Neuronal stem cell (in vitro differentiated cells): Measurements from ENCODE around the gene ACTRT1.

Source experiments
- DNase-seq: peaks from one replicate; pipeline ENCODE4 v3.0.0-alpha.2; 2013; ENCODE audit warnings: low spot score
- H2AFZ ChIP-seq: one replicate; pipeline ENCODE4 v1.6.1; 2013; ENCODE audit warnings: mild to moderate bottlenecking, low read length, inconsistent platforms
- H2AK5ac ChIP-seq: 2 replicates; pipeline ENCODE4 v1.6.1; 2013; ENCODE audit warnings: low read depth, mild to moderate bottlenecking, inconsistent platforms, low read length, moderate library complexity, mixed read lengths
- H2BK120ac ChIP-seq: 2 replicates; pipeline ENCODE4 v1.6.1; 2013; ENCODE audit warnings: low read depth, mild to moderate bottlenecking, inconsistent platforms, low read length, moderate library complexity, mixed read lengths
- H2BK12ac ChIP-seq: one replicate; pipeline ENCODE4 v1.6.1; 2013; ENCODE audit warnings: low read length, inconsistent platforms
- H2BK15ac ChIP-seq: 2 replicates; pipeline ENCODE4 v1.6.1; 2013; ENCODE audit warnings: mild to moderate bottlenecking, low read length, inconsistent platforms, mixed read lengths
- H2BK5ac ChIP-seq: one replicate; pipeline ENCODE4 v1.6.1; 2013; ENCODE audit warnings: inconsistent platforms, mild to moderate bottlenecking, low read length, moderate library complexity
- H3K14ac ChIP-seq: one replicate; pipeline ENCODE4 v1.6.1; 2013; ENCODE audit warnings: low read length, inconsistent platforms
- H3K18ac ChIP-seq: 2 replicates; pipeline ENCODE4 v1.6.1; 2013; ENCODE audit warnings: low read length, inconsistent platforms
- H3K23ac ChIP-seq: 2 replicates; pipeline ENCODE4 v1.6.1; 2013; ENCODE audit warnings: low read depth, mild to moderate bottlenecking, mixed read lengths, low read length, inconsistent platforms; ENCODE audit not compliant: poor library complexity
- H3K27ac ChIP-seq: replicated peaks from 3 replicates; pipeline ENCODE4 v1.5.1; 2013; ENCODE audit warnings: low read length, inconsistent platforms
- H3K27me3 ChIP-seq, 3 experiments: 2 replicates each; pipeline ENCODE4 v1.6.1; 2013; ENCODE audit warnings: low read length in 3 of 3, mild to moderate bottlenecking in 2 of 3, inconsistent platforms in 1 of 3, low read depth in 1 of 3, mixed read lengths in 1 of 3, moderate library complexity in 1 of 3; ENCODE audit not compliant: control insufficient read depth in 3 of 3, insufficient read depth in 3 of 3
- H3K36me3 ChIP-seq, 2 donors: replicated peaks in 1 of 2; 2 replicates each; pipeline ENCODE4 v1.6.1; 2013; ENCODE audit warnings: low read length in 2 of 2; ENCODE audit not compliant: control insufficient read depth in 2 of 2, insufficient read depth in 2 of 2
- H3K4ac ChIP-seq: 2 replicates; pipeline ENCODE4 v1.6.1; 2013; ENCODE audit warnings: inconsistent platforms, mild to moderate bottlenecking, low read length, moderate library complexity
- H3K4me1 ChIP-seq, 2 donors: 1 replicate in 1 of 2; 2 replicates in 1 of 2; pipeline ENCODE4 v1.6.1; 2013; ENCODE audit warnings: low read length in 2 of 2, low read depth in 1 of 2; ENCODE audit not compliant: control insufficient read depth in 2 of 2, insufficient read depth in 1 of 2
- H3K4me2 ChIP-seq: one replicate; pipeline ENCODE4 v1.6.1; 2013; ENCODE audit warnings: mild to moderate bottlenecking, low read length, inconsistent platforms; ENCODE audit not compliant: insufficient read depth, poor library complexity, severe bottlenecking
- H3K4me3 ChIP-seq, 2 donors: 2 replicates each; pipeline ENCODE4 v1.5.1; 2013; ENCODE audit warnings: low read length in 2 of 2, mild to moderate bottlenecking in 2 of 2, inconsistent platforms in 1 of 2, moderate library complexity in 1 of 2
- H3K79me1 ChIP-seq: one replicate; pipeline ENCODE4 v1.6.1; 2013; ENCODE audit warnings: low read depth, mild to moderate bottlenecking, inconsistent platforms, low read length, moderate library complexity
- H3K9ac ChIP-seq: one replicate; pipeline ENCODE4 v1.6.1; 2013; ENCODE audit warnings: mild to moderate bottlenecking, low read depth, low read length, inconsistent platforms; ENCODE audit not compliant: poor library complexity
- H3K9me3 ChIP-seq, 2 donors: replicated peaks in 1 of 2; 2 replicates each; pipeline versions ENCODE3 to v1.6.1; 2013; ENCODE audit warnings: low read length in 2 of 2, mild to moderate bottlenecking in 2 of 2, inconsistent platforms in 1 of 2, low read depth in 1 of 2, mixed read lengths in 1 of 2, moderate library complexity in 1 of 2; ENCODE audit not compliant: control insufficient read depth in 2 of 2, insufficient read depth in 1 of 2
- H4K8ac ChIP-seq: one replicate; pipeline ENCODE4 v1.6.1; 2013; ENCODE audit warnings: low read depth, mild to moderate bottlenecking, inconsistent platforms, low read length, moderate library complexity
- H4K91ac ChIP-seq: one replicate; pipeline ENCODE4 v1.6.1; 2013; ENCODE audit warnings: low read length, low read depth, mild to moderate bottlenecking, inconsistent platforms; ENCODE audit not compliant: poor library complexity
- WGBS, 2 donors: extraction: QIAGEN DNeasy Blood & Tissue Kit; methylation state at CpG; one replicate each; pipeline ENCODE4 v1.1.7; 2013; ENCODE audit warnings: missing lambda C conversion rate in 2 of 2, mixed read lengths in 1 of 2; ENCODE audit not compliant: insufficient read length in 2 of 2, insufficient replicate concordance in 1 of 2; ENCODE audit errors: extremely low coverage in 2 of 2; 5-methylcytosine and 5-hydroxymethylcytosine counted together

ACTRT1 gene

GRCh38 chrX:128012015-128012414 lies 40.2 kb downstream of the ACTRT1 start:
- no peak overlapping the region for H2BK12ac ChIP-seq
- no CpG with 5 or more reads among the region's 1 CpG for WGBS, 2 donors
- no peak overlapping the region for H3K18ac ChIP-seq
- H3K14ac ChIP-seq: no peak overlapping the region
- H3K36me3 ChIP-seq: no peaks in the 10 kb centered on the region
- no peak overlapping the region for H3K23ac ChIP-seq
- H3K4ac ChIP-seq: no peak overlapping the region
- no peak overlapping the region for H4K91ac ChIP-seq
- no peak overlapping the region for H4K8ac ChIP-seq
- H2AK5ac ChIP-seq: no peak overlapping the region
- no peak overlapping the region for H2BK15ac ChIP-seq
- H3K27me3 ChIP-seq: no peaks in the 10 kb centered on the region
- H2BK120ac ChIP-seq: no peak overlapping the region
- no peaks in the 10 kb centered on the region for H3K4me1 ChIP-seq
- H3K27ac ChIP-seq: no peak overlapping the region
- no peak overlapping the region for H3K9ac ChIP-seq
- no peak overlapping the region for H2BK5ac ChIP-seq
- H3K9me3 ChIP-seq: no peaks in the 10 kb centered on the region
- no peaks in the 10 kb centered on the region for H3K79me1 ChIP-seq
- no peak for DNase-seq
- no peak overlapping the region for H2AFZ ChIP-seq
- no peak overlapping the region for H3K4me3 ChIP-seq
- no peak overlapping the region for H3K4me2 ChIP-seq

DNA sequence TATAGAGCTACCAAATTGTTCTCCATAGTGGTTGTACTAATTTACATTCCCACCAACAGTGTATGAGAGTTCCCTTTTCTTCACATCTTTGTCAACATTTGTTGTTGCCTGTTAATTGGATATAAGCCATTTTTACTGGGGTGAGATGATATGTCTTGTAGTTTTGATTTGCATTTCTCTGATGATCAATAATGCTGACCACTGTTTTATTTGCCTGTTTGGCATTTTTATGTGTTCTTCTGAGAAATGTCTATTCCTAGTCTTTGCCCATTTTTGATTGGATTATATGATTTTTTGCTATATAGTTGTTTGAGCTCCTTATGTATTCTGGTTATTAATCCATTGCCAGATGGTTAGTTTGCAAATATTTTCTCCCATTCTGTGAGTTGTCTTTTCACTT lies 44.3 kb downstream of the ACTRT1 start:
- H3K23ac ChIP-seq: no peak overlapping the region
- no peak overlapping the region for H3K9ac ChIP-seq
- no peak overlapping the region for H2BK15ac ChIP-seq
- H4K91ac ChIP-seq: no peak overlapping the region
- no peak overlapping the region for H3K27ac ChIP-seq
- no peak overlapping the region for H2AK5ac ChIP-seq
- no peaks in the 10 kb centered on the region for H3K4me1 ChIP-seq
- H3K18ac ChIP-seq: no peak overlapping the region
- no peak for DNase-seq
- H3K4me2 ChIP-seq: no peak overlapping the region
- no peak overlapping the region for H3K4me3 ChIP-seq
- no peak overlapping the region for H4K8ac ChIP-seq
- H2AFZ ChIP-seq: no peak overlapping the region
- H3K9me3 ChIP-seq: no peaks in the 10 kb centered on the region
- H3K36me3 ChIP-seq: no peaks in the 10 kb centered on the region
- no peaks in the 10 kb centered on the region for H3K27me3 ChIP-seq
- no peak overlapping the region for H3K14ac ChIP-seq
- no peak overlapping the region for H2BK5ac ChIP-seq
- H2BK120ac ChIP-seq: no peak overlapping the region
- no peaks in the 10 kb centered on the region for H3K79me1 ChIP-seq
- no peak overlapping the region for H3K4ac ChIP-seq
- H2BK12ac ChIP-seq: no peak overlapping the region
